OCI-LY7 (cell line): ENCODE results near the gene KYAT1. TPM values are rescaled to one million over a fixed set of nuclear protein-coding genes. Genes with fewer than 3 reads are reported as not detected.

ENCODE experiments used
- BruUV-seq: library from RNA; stranded (reverse); fragments of 400-500 nt; replicated peaks from 2 replicates; lab custom pipeline; 2021; lab: Mats Ljungman, UMichigan
- CTCF ChIA-PET: fragments of 300-600 bp; sonication (Branson Sonifier 250); formaldehyde crosslinking; loops from one replicate; lab custom pipeline; 2022; ENCODE audit warnings: antibody characterized with exemption; ENCODE audit not compliant: unreplicated experiment; lab: Charles Lee
- POLR2A ChIA-PET: fragments of 300-600 bp; sonication (Branson Sonifier 250); formaldehyde crosslinking; loops from one replicate; lab custom pipeline; 2022; ENCODE audit warnings: antibody characterized with exemption; lab: Charles Lee
- DNase-seq: peaks from one replicate; pipeline ENCODE4 v3.0.0-alpha.2; 2015; ENCODE audit warnings: low spot score
- H2AFZ ChIP-seq: fragments of 200-600 bp; sonication (generic), shearing (Covaris generic); 2 replicates; pipeline ENCODE4 v1.6.1; 2014; ENCODE audit warnings: mild to moderate bottlenecking, antibody characterized with exemption, low read length, moderate library complexity
- H3K27ac ChIP-seq: fragments of 200-600 bp; sonication (generic); 2 replicates; pipeline ENCODE4 v1.5.1; 2014; ENCODE audit warnings: mixed run types, low read depth, mild to moderate bottlenecking, moderate library complexity, low read length, inconsistent platforms; ENCODE audit not compliant: poor library complexity, severe bottlenecking
- H3K36me3 ChIP-seq: fragments of 200-600 bp; sonication (generic); 2 replicates; pipeline ENCODE4 v1.6.1; 2014; ENCODE audit warnings: mild to moderate bottlenecking, antibody characterized with exemption, low read length, moderate library complexity, mixed read lengths; ENCODE audit not compliant: insufficient read depth
- H3K4me1 ChIP-seq: fragments of 200-600 bp; sonication (generic); 2 replicates; pipeline ENCODE4 v1.5.1; 2014; ENCODE audit warnings: mild to moderate bottlenecking, low read length; ENCODE audit not compliant: insufficient read depth, poor library complexity, severe bottlenecking
- H3K4me2 ChIP-seq: fragments of 200-600 bp; sonication (generic); 2 replicates; pipeline ENCODE4 v1.6.1; 2014; ENCODE audit warnings: mild to moderate bottlenecking, low read length
- H3K4me3 ChIP-seq: fragments of 200-600 bp; sonication (generic); 2 replicates; pipeline ENCODE4 v1.5.1; 2014; ENCODE audit warnings: mild to moderate bottlenecking, low read depth, low read length; ENCODE audit not compliant: poor library complexity, severe bottlenecking
- H3K79me2 ChIP-seq: fragments of 200-600 bp; sonication (generic); 2 replicates; pipeline ENCODE4 v1.6.1; 2016; ENCODE audit warnings: low read depth, mild to moderate bottlenecking, low read length, moderate library complexity, mixed read lengths; ENCODE audit not compliant: insufficient read depth
- H3K9me2 ChIP-seq: fragments of 200-600 bp; sonication (generic); 2 replicates; pipeline ENCODE4 v1.6.1; 2016; ENCODE audit warnings: mild to moderate bottlenecking, low read length, mixed read lengths; ENCODE audit not compliant: insufficient read depth
- H3K9me3 ChIP-seq: fragments of 200-600 bp; sonication (generic); 2 replicates; pipeline ENCODE4 v1.6.1; 2014; ENCODE audit warnings: mild to moderate bottlenecking, mixed run types, low read length, mixed read lengths
- H4K20me1 ChIP-seq: fragments of 200-600 bp; sonication (generic); 2 replicates; pipeline ENCODE4 v1.6.1; 2014; ENCODE audit warnings: mild to moderate bottlenecking, antibody characterized with exemption, low read length, moderate library complexity, mixed read lengths; ENCODE audit not compliant: insufficient read depth
- EZH2phosphoT487 ChIP-seq: fragments of 200-600 bp; sonication (generic); IDR thresholded peaks from 2 replicates; pipeline ENCODE4 v1.6.1; 2018; ENCODE audit warnings: low read depth, borderline replicate concordance, mild to moderate bottlenecking, mixed run types, antibody characterized with exemption, low read length, moderate library complexity, mixed read lengths
- intact Hi-C: fragments of 100-400 bp; cut with micrococcal nuclease; formaldehyde crosslinking; loops from one replicate; pipeline ENCODE4 v1.10.0; 2022; ENCODE audit not compliant: unreplicated experiment
- total RNA-seq, 2 experiments: library from RNA; depleted of rRNA in 1 of 2; stranded (reverse); fragments of >200 nt in 1 of 2; shearing (Covaris generic) in 1 of 2; gene quantifications; 2 replicates each; pipeline ENCODE4 v1.2.3, GENCODE V29; 2014 to 2022
- TF ChIP-seq, protein P1 (sequence below): fragments of 200-600 bp; sonication (generic); conservative IDR thresholded peaks from 2 replicates; pipeline ENCODE4 v1.5.1; 2014; ENCODE audit warnings: mild to moderate bottlenecking, antibody characterized with exemption, low read length, moderate library complexity, mixed read lengths

KYAT1 gene
- total RNA-seq, 2 experiments from 2014 or later = 28.3 to 44.7 TPM

DNA sequence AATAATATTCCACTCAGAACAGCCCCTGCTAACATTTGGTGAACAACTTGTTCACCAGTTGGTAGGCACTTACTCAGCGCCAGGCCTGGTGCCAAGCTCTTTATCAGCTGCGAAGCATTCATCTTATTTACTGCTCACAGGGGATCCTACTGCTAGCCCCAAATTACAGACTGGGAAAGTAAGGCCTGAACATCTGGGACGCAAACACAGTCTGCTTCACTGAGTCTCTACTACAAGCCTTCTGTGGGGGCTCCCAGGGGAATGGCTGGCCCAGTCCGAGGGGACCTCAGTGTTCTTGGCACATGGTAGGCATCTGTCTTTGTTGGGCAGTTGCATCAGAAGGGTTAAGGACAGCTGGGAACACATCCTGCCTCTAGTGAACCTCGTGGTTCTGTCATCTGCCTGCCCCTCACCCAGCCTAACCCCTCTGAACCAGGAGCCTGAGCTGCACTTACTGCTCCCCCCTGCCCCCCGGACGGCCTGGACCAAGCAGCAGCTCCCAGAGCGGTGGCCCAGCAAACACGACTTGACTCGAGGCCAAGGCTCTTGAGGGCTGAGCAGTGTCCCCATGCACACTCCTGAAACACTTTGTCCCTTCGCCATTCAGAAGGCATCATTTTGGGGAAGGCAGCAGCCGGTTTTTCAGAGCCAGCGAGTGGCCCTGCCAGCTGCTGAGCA, 38.8 kb upstream of the KYAT1 start, which contains the start of gene PHYHD1:
Gene PHYHD1 (plus strand): TSS at position 602 of the 678 bp plus-strand sequence. CDS start 1,342 bp downstream, outside the sequence.
- Histone ChIP-seq H3K4me1 (peaks cover 33% of the 10 kb centered on the region), H2AFZ (peak within 1 kb of the TSS; percentile 37), H3K4me3 (peak within 1 kb of the TSS; percentile 79), H3K9me3 (no peaks in the 10 kb centered on the region), H3K9me2 (no peaks in the 10 kb centered on the region), H3K4me2 (peak within 1 kb of the TSS; percentile 97), H3K36me3 (peaks cover 38% of the 10 kb centered on the region; the same call in 1 of the 2 replicates), H4K20me1 (no peaks in the 10 kb centered on the region), H3K27ac (peak within 1 kb of the TSS; percentile 98), H3K79me2 (peaks cover 5% of the 10 kb centered on the region; the same call in 1 of the 2 replicates)
- peak; percentile 87 for DNase-seq
- no peak for TF ChIP-seq EZH2phosphoT487
- TF ChIP-seq, protein P1, sequence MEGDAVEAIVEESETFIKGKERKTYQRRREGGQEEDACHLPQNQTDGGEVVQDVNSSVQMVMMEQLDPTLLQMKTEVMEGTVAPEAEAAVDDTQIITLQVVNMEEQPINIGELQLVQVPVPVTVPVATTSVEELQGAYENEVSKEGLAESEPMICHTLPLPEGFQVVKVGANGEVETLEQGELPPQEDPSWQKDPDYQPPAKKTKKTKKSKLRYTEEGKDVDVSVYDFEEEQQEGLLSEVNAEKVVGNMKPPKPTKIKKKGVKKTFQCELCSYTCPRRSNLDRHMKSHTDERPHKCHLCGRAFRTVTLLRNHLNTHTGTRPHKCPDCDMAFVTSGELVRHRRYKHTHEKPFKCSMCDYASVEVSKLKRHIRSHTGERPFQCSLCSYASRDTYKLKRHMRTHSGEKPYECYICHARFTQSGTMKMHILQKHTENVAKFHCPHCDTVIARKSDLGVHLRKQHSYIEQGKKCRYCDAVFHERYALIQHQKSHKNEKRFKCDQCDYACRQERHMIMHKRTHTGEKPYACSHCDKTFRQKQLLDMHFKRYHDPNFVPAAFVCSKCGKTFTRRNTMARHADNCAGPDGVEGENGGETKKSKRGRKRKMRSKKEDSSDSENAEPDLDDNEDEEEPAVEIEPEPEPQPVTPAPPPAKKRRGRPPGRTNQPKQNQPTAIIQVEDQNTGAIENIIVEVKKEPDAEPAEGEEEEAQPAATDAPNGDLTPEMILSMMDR = no peak
- intact Hi-C loops = loop anchor here (1.0 to 10.0 kb wide), 5 partner anchors 18 to 368 kb away; partner anchors contain the start of genes KYAT1, SPTAN1 and ZDHHC12
- ChIA-PET CTCF (interaction anchor here (1.2 kb wide), 1 partner anchor 38 kb away, joined by 4 read pairs; the partner anchor contains the start of genes KYAT1 and LRRC8A), POLR2A (interaction anchor here (0.7 to 1.4 kb wide), 6 partner anchors 8 to 45 kb away, joined by 3 to 4 read pairs (median 3); no protein-coding TSS in a partner anchor)
- no TSS peak for BruUV-seq

DNA sequence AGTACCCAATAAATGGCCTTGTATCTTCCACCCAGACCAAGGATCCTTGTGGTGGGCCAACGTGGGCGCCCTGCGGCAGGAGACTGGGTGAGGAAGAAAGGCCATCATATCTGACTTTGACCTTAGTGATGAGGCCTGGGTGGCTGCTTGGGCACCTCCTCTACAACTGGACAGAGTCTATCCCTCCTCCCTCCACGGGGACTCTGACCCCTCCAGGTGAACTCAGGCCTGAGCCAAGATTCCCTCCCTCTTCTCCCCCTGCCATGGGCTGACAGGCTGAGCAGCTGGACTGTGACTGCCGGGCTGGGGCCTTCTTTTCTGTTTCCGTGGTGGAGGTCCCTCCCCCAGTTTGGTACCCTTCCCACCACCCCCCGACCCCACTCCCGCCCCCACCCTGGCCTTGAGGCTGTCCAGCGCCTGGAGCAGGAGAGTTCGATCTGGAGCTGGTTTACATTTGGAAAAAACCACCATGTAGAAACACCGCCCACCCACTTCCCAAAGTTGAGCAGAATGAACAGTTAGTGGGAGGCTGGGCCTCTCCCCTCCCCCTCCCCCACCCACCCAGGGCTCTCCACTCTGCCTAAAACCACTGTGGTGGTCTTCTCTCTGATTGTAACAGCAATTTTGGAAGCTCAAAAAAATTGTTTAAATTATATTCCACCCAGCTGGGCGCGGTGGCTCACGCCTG, 37.8 kb upstream of the KYAT1 start:
- Histone ChIP-seq H3K27ac (peak overlapping the region; percentile 98), H3K9me2 (no peaks in the 10 kb centered on the region), H3K79me2 (peaks cover 5% of the 10 kb centered on the region; the same call in 1 of the 2 replicates), H3K9me3 (no peaks in the 10 kb centered on the region), H3K4me3 (no peak overlapping the region), H3K4me1 (peaks cover 33% of the 10 kb centered on the region), H3K4me2 (no peak overlapping the region), H3K36me3 (peaks cover 44% of the 10 kb centered on the region; the same call in 1 of the 2 replicates), H4K20me1 (no peaks in the 10 kb centered on the region), H2AFZ (no peak overlapping the region)
- CTCF ChIA-PET = no interaction called here
- POLR2A ChIA-PET = interaction anchor here (0.7 to 1.1 kb wide), 3 partner anchors 9 to 33 kb away, joined by 3 to 4 read pairs (median 3); no protein-coding TSS in a partner anchor
- TF ChIP-seq, protein P1 = no peak
- TF ChIP-seq EZH2phosphoT487 = no peak
- BruUV-seq = no TSS peak
- DNase-seq = no peak
- intact Hi-C loops = loop anchor here (1.0 to 10.0 kb wide), 4 partner anchors 38 to 367 kb away; partner anchors contain the start of genes KYAT1, SPTAN1 and ZDHHC12
